ENCODE results near the gene GTPBP4. TPM values are rescaled to one million over a fixed set of nuclear protein-coding genes. Genes with fewer than 3 reads are reported as not detected.

GTPBP4 gene
- total and polyA plus RNA-seq, 2 of the 13 experiments (the other 11 are each of a cell fraction or from before 2014, with no cell fraction given): 24.1 to 85.5 TPM

- TF ChIP-seq HNRNPUL1 (IDR thresholded peaks at IDR 0.05; ENCODE audit: low read depth, low read length) (no peak), DZIP1 (CRISPR knock-in tag; IDR thresholded peaks at IDR 0.05) (no peak), PRDM4 (CRISPR knock-in tag; IDR thresholded peaks at IDR 0.05; ENCODE audit: borderline replicate concordance) (no peak), SOX13 (IDR thresholded peaks at IDR 0.05) (no peak), SOX13 (CRISPR knock-in tag; conservative IDR thresholded peaks at IDR 0.05 in 1 of 2, IDR thresholded peaks at IDR 0.05 in 1 of 2) (no peak), ZMYM4 (CRISPR knock-in tag; IDR thresholded peaks at IDR 0.05) (0 out of 2 replicates have a peak, but pooled peaks have one; percentile 18), GMEB2 (CRISPR knock-in tag; IDR thresholded peaks at IDR 0.05; ENCODE audit: low read depth) (no peak), ZNF264 (CRISPR knock-in tag; IDR thresholded peaks at IDR 0.05) (no peak), ZSCAN29 (CRISPR knock-in tag; conservative IDR thresholded peaks at IDR 0.05) (no peak), GATAD2A (CRISPR knock-in tag; IDR thresholded peaks at IDR 0.05) (no peak), ZNF512 (CRISPR knock-in tag; IDR thresholded peaks at IDR 0.05) (no peak), HDAC2 (CRISPR knock-in tag; IDR thresholded peaks at IDR 0.05) (no peak), RFX5 (IDR thresholded peaks at IDR 0.05; ENCODE audit: low read depth, low read length) (no peak), ZNF367 (CRISPR knock-in tag; IDR thresholded peaks at IDR 0.05; ENCODE audit: borderline replicate concordance) (no peak), MTA1 (CRISPR knock-in tag; IDR thresholded peaks at IDR 0.05; ENCODE audit: borderline replicate concordance) (no peak), DNMT1 (CRISPR knock-in tag; IDR thresholded peaks at IDR 0.05) (no peak), ZNF569 (CRISPR knock-in tag; IDR thresholded peaks at IDR 0.05; ENCODE audit: borderline replicate concordance) (no peak), ZNF207 (IDR thresholded peaks at IDR 0.05; ENCODE audit: borderline replicate concordance) (no peak), SOX5 (CRISPR knock-in tag; IDR thresholded peaks at IDR 0.05; ENCODE audit: borderline replicate concordance) (no peak)
Observed at GRCh38 chr10:964321-964987, 23.8 kb upstream of the GTPBP4 start (continued).

All from HepG2 (cell line).